MM.1S (cell line): ENCODE data around the gene OTX1.

Experiments used
- CTCF ChIP-seq: fragments of 300-600 bp; sonication (generic); IDR thresholded peaks from 2 replicates; pipeline ENCODE4 v1.5.1; 2016; ENCODE audit warnings: antibody characterized with exemption, low read length, mixed read lengths
- EZH2 ChIP-seq: fragments of 300-600 bp; sonication (generic); optimal IDR thresholded peaks from 2 replicates; pipeline ENCODE3; 2017; ENCODE audit warnings: low read depth, mild to moderate bottlenecking, antibody characterized with exemption, low read length, mixed read lengths
- EZH2phosphoT487 ChIP-seq: fragments of 300-600 bp; sonication (generic); IDR thresholded peaks from 2 replicates; pipeline ENCODE4 v1.6.1; 2018; ENCODE audit warnings: antibody characterized with exemption, low read length

DNA sequence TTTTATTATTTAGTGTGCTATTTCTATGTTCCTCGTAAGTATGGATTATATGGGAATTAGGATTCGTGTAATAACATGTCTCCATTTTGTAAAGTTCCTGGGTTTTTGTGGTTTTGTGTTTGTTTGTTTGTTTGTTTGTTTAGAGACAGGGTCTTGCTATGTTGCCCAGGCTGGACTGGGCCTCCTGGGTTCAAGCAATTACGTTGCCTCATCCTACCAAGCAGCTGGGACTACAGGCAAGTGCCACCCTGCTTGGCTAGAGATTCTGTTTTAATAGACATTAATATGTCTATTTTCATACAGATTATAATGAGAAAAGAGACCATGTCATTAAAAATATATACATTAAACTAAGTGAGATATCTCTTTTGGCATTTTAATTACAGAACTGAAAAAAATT lies 35.2 kb upstream of the OTX1 start:
- TF ChIP-seq EZH2 (no peak), EZH2phosphoT487 (no peak), CTCF (no peak)
